ENCODE results near the gene PLTP. TPM values are rescaled to one million over a fixed set of nuclear protein-coding genes. Genes with fewer than 3 reads are reported as not detected.

PLTP gene
- total RNA-seq, 1 experiment from 2014 or later: 62.5 TPM

DNA sequence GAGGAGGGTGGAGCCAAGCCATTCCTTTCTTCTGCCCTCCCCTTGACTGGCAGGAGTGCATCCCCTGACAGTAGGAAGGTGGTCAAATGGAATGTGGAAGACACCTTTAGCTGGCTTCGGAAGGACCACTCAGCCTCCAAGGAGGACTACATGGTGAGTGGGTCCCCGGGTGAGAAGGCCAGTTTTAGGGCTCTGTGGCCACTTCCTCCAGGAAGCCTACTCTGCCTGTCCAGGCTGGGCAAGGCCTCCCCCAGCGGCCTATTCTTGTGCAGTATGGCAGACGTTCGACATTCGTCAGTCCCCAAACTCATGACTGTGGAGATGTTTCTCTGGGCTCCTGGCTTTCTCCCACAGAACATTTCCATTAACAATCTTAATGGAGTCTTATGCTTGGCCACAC, 31.7 kb upstream of the PLTP start:
- H4K8ac ChIP-seq (replicated peaks; ENCODE audit: insufficient read length, low read depth, low read length): no peak overlapping the region
- no peak overlapping the region for H2BK12ac ChIP-seq (ENCODE audit: insufficient read length, low read depth, low read length)
- no peak overlapping the region for H3K27ac ChIP-seq (ENCODE audit: insufficient read length, low read depth, low read length)
- H2BK5ac ChIP-seq (ENCODE audit: insufficient read length, low read length): no peak overlapping the region
- DNase-seq: no peak
- no peak overlapping the region for H3K9ac ChIP-seq (ENCODE audit: extremely low read depth, insufficient read length, low read length)
- H3K4me3 Mint-ChIP-seq: no peak overlapping the region
- no peak overlapping the region for H2AK5ac ChIP-seq (ENCODE audit: insufficient read length, low read length)
- H3K79me2 ChIP-seq (ENCODE audit: insufficient read depth, low read length): no peaks in the 10 kb centered on the region
- no peaks in the 10 kb centered on the region; the same call in 1 of the 2 replicates for H3K27me3 Mint-ChIP-seq (ENCODE audit: low read depth)
- no peak overlapping the region for H2BK120ac ChIP-seq (ENCODE audit: low read depth, low read length, poor library complexity, severe bottlenecking)
- no peaks in the 10 kb centered on the region for H3K27me3 ChIP-seq (ENCODE audit: insufficient read depth, low read length)
- H3K4me1 ChIP-seq (ENCODE audit: insufficient read depth, low read length): no peaks in the 10 kb centered on the region
- peaks cover 2 to 8% of the 10 kb centered on the region in 2 experiments for H3K4me1 Mint-ChIP-seq
- H3K27ac Mint-ChIP-seq: no peak overlapping the region
- H4K91ac ChIP-seq (ENCODE audit: insufficient read length, low read depth, low read length): no peak overlapping the region
- H3K9me3 Mint-ChIP-seq: no peaks in the 10 kb centered on the region
- TF ChIP-seq, protein P1, sequence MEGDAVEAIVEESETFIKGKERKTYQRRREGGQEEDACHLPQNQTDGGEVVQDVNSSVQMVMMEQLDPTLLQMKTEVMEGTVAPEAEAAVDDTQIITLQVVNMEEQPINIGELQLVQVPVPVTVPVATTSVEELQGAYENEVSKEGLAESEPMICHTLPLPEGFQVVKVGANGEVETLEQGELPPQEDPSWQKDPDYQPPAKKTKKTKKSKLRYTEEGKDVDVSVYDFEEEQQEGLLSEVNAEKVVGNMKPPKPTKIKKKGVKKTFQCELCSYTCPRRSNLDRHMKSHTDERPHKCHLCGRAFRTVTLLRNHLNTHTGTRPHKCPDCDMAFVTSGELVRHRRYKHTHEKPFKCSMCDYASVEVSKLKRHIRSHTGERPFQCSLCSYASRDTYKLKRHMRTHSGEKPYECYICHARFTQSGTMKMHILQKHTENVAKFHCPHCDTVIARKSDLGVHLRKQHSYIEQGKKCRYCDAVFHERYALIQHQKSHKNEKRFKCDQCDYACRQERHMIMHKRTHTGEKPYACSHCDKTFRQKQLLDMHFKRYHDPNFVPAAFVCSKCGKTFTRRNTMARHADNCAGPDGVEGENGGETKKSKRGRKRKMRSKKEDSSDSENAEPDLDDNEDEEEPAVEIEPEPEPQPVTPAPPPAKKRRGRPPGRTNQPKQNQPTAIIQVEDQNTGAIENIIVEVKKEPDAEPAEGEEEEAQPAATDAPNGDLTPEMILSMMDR (conservative IDR thresholded peaks at IDR 0.05): no peak
- no peak overlapping the region for H3K4ac ChIP-seq (ENCODE audit: low read depth, low read length)
- no peaks in the 10 kb centered on the region for H3K9me3 ChIP-seq (ENCODE audit: control insufficient read depth, low read depth, low read length)
- no peak overlapping the region for H3K56ac ChIP-seq (ENCODE audit: insufficient read length, low read depth, low read length)
- H3K18ac ChIP-seq (ENCODE audit: insufficient read length, low read depth, low read length): no peak overlapping the region
- H2BK20ac ChIP-seq (ENCODE audit: low read depth, low read length, poor library complexity, severe bottlenecking): no peak overlapping the region
- H4K5ac ChIP-seq (ENCODE audit: insufficient read length, low read depth, low read length): no peak overlapping the region
- H3K23ac ChIP-seq (ENCODE audit: insufficient read length, low read depth, low read length): no peak overlapping the region
- H3K4me2 ChIP-seq (ENCODE audit: insufficient read depth, insufficient read length, low read length): no peak overlapping the region
- no peak overlapping the region for H2BK15ac ChIP-seq (ENCODE audit: low read depth, low read length)
- no peak overlapping the region for H2AFZ ChIP-seq (ENCODE audit: low read length)
- H3K14ac ChIP-seq (ENCODE audit: insufficient read depth, low read length): no peak overlapping the region
- H3K23me2 ChIP-seq (ENCODE audit: insufficient read length, low read depth, low read length, poor library complexity, severe bottlenecking): no peaks in the 10 kb centered on the region
- H4K20me1 ChIP-seq (ENCODE audit: control insufficient read depth, insufficient read depth, insufficient read length): peaks cover 2% of the 10 kb centered on the region
- peaks cover 25 to 71% (median 66%) of the 10 kb centered on the region in 3 experiments for H3K36me3 Mint-ChIP-seq (ENCODE audit: insufficient read depth in 1 of 3, low read depth in 3 of 3)
- no peak overlapping the region for H3T11ph ChIP-seq (ENCODE audit: low read length)
- WGBS (ENCODE audit: extremely low coverage, insufficient read length, low lambda C conversion rate): no CpG with 5 or more reads among the region's 6 CpGs
- H3K79me1 ChIP-seq (ENCODE audit: insufficient read depth, low read depth, low read length, poor library complexity, severe bottlenecking): no peaks in the 10 kb centered on the region
